ENCODE results near the gene C20orf204. TPM values are rescaled to one million over a fixed set of nuclear protein-coding genes. Genes with fewer than 3 reads are reported as not detected.
"Not testable (repeated sequence)": the region's sequence is repeated elsewhere in the genome, so short reads cannot be mapped to it uniquely, and the experiment has no call there.

C20orf204 gene
- total and polyA plus RNA-seq, 2 donors = 0.71 to 0.95 TPM

DNA sequence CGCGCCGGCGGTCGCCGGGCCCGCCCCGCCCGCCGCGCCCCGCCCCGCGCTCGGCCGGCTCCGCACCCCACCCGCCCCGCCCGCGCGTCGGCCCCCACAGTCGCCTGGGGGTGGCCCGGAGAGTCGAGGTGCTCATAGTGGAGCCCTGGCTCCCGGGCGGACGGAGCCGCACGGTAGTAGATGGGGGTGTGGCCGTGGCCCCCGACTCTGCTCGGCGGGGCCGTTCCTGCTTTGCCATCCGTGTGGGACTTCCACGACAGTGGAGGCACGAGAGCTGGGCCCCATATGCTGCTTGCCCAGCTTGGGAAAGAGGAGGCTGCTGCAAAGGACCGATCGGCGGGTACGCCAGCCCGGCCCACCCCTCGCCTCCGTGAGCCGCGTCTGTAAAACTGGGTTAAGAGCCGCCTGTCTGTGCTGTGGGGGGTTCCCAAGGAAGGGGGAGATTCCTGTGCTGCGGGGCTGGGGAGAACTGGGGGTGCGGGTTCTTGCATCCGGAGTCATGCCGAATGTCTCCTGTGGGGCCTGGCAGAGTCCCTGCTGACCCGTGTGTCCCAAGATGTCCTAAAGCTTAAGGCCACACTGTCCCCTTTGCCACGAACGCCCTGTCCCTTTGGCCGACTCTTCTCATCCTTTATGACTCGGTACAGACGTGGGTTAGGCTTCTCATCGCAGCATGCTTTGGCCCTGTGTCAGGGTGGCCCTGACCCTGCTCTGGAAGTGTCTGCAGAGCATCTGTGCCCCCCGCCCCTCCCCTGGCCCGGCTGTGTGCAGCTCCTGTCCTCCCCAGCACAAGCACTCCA is 44.2 kb downstream of the C20orf204 start, which contains the start of gene OPRL1:
Gene OPRL1, plus strand, starts transcription at position 70 of the 800 bp plus-strand sequence. CDS start 12,639 bp downstream, outside the sequence.
- 7% methylated on average over 62 of the region's 62 CpGs for WGBS
- no peak for DNase-seq (ENCODE audit: extremely low spot score)
- Histone ChIP-seq H3K4me1 (ENCODE audit: insufficient read depth) (peaks cover 2% of the 10 kb centered on the region), H3K27ac (ENCODE audit: low read depth) (no peak within 1 kb of the TSS), H3K4me3 (ENCODE audit: low read depth, low read length) (peak within 1 kb of the TSS; percentile 56), H3K36me3 (ENCODE audit: insufficient read depth) (no peaks in the 10 kb centered on the region)

DNA sequence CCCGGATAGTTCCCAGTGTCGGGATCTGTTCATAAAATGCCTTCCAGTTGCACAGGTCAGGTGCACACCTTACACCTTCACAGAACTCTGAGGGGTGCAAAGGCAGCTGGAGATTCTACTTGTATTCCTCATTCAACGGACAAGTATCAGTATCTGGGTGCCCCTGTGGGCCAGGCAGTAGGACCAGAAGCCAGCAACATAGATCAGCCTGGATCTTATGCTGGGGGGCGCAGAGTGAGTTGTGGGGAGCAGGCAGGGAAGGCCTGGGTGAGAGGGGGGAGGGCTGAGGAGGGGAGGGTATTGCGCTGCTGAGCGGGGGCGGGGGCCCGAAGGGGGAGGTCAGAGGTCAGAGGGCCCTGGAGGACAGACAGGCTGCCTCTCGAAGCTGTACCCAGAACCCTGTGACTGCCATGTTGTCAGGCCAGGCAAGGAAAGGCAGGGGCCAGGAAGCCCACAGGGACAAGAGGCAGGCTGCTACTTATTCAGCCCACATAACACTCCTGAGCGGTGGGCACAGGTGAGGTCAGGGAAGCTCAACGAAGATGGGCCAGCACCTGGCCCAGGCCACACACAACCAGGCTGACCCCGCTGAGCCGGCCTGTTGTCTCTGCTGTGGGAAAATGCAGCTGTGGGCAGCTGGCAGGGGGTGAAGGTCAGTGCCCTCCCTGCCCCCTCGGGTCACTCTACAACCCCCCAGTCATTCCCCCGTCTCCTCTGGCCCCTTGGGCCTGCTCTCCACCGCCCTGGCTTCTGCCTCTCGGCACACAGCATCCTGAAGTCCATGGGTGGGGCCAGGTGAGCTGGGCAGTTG is 45.0 kb downstream of the C20orf204 start:
- H3K4me1 ChIP-seq (ENCODE audit: insufficient read depth) = peaks cover 2% of the 10 kb centered on the region
- H3K36me3 ChIP-seq (ENCODE audit: insufficient read depth) = no peaks in the 10 kb centered on the region
- H3K27ac ChIP-seq (ENCODE audit: low read depth) = no peak overlapping the region
- DNase-seq (ENCODE audit: extremely low spot score) = no peak
- WGBS = 77% methylated on average over 17 of the region's 17 CpGs
- H3K4me3 ChIP-seq (ENCODE audit: low read depth, low read length) = no peak overlapping the region

DNA sequence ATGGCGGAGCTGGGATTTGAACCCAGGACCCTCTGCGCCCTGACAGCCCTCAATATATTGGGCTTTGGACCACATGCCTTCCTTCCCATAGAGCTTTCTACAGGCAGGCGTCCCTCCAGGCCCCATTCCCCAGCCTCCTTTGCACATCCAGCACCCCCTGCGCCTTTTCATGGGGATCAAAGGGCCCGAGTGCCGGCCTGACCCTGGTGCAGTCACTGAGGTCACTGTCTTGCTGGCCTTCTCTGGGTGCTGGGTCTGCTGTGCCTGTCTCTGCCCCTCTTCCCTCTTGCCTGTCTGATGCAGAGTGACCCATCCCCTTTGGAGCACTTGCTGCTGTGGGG is 45.6 kb downstream of the C20orf204 start:
- Histone ChIP-seq H3K4me1 (ENCODE audit: insufficient read depth) (peaks cover 2% of the 10 kb centered on the region), H3K27ac (ENCODE audit: low read depth) (no peak overlapping the region), H3K36me3 (ENCODE audit: insufficient read depth) (no peaks in the 10 kb centered on the region), H3K4me3 (ENCODE audit: low read depth, low read length) (no peak overlapping the region)
- 90% methylated on average over 6 of the region's 6 CpGs for WGBS
- no peak for DNase-seq (ENCODE audit: extremely low spot score)

DNA sequence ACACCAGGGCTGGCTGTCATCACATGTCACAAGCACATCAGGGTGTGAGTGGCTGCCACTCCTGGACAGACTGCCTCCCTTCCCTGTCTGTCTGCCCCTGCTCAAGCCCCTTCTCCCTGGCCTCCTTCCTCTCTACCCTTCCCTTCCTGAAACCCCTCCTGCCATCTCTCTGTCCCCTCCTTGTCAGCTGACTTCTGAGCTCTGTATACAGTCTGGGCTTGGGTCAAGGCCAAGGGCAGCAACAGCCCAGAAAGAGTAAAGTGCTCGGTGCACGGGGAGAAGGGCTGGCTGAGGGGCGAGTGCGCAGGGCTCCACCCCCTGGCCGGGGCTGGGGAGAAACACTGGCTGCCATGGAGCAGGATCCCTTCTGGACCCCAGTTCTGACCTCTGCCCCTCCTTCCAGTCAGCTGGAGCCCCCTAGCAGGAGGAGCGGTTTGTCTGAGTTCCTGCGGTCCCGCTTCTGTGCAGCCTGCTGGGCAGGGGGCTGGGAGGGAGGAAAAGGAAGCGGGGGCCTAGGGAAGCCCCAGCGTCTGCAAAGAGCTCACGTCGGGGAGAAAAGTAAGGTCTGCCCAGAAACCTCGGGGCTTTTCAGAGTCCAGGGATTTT is 46.2 kb downstream of the C20orf204 start:
- H3K4me3 ChIP-seq (ENCODE audit: low read depth, low read length) = no peak overlapping the region
- no peak for DNase-seq (ENCODE audit: extremely low spot score)
- no peak overlapping the region for H3K27ac ChIP-seq (ENCODE audit: low read depth)
- WGBS = 31% methylated on average over 13 of the region's 13 CpGs
- no peaks in the 10 kb centered on the region for H3K36me3 ChIP-seq (ENCODE audit: insufficient read depth)
- H3K4me1 ChIP-seq (ENCODE audit: insufficient read depth) = peaks cover 2% of the 10 kb centered on the region

DNA sequence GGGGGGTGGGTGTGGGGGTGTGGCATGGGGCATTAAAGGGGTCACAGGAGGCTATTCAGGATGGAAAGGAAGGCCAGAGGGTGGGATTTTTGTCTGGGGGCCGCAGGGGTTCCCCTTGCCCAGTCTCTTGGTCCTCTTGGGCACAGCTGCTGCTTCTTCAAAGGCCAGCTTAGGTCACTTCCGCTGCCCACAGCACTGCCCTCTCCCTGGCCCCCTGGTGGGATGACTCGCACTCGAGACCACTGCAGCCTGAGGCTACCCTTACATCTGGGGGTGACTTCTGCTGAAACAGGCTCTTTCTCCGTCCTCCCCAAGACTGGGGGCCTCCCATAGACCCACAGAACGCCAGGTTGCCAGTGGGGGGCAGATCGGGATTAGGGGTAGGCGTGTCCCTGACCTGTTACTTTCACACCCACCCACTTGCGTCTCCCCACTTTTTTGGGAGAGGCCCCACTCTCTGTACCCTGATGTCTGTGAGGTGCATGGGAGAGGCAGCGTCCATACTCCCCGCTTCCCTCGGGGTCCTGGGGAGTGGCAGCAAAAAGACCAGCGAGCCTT is 46.9 kb downstream of the C20orf204 start:
- WGBS = 24% methylated on average over 13 of the region's 13 CpGs
- Histone ChIP-seq H3K4me3 (ENCODE audit: low read depth, low read length) (no peak overlapping the region), H3K4me1 (ENCODE audit: insufficient read depth) (peaks cover 2% of the 10 kb centered on the region), H3K27ac (ENCODE audit: low read depth) (no peak overlapping the region), H3K36me3 (ENCODE audit: insufficient read depth) (no peaks in the 10 kb centered on the region)
- DNase-seq (ENCODE audit: extremely low spot score) = no peak

DNA sequence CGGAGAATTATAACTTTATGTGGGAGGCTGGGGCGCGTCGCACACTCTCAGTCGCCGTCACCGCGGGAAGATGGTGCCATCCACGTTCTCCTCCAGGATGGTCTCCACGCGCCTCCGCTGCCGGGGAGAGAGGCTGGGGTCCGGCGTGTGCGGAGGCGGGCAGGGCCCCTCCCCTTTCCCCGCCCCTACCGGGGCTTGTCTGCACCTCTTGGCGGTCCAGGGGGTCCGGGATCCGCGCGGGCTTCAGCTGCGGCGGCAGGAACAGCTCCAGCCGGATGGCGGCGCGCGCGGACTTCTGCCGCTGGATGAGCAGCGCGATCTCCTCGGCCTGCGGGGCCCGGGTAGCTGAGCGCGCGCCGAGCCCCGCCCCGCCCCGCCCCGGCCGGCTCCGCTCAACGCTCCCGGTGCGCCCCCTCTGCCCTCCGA is 47.4 kb downstream of the C20orf204 start:
- WGBS = 2% methylated on average over 52 of the region's 52 CpGs
- H3K4me3 ChIP-seq (ENCODE audit: low read depth, low read length) = peak overlapping the region; percentile 35
- DNase-seq (ENCODE audit: extremely low spot score) = no peak
- H3K4me1 ChIP-seq (ENCODE audit: insufficient read depth) = peaks cover 2% of the 10 kb centered on the region
- H3K36me3 ChIP-seq (ENCODE audit: insufficient read depth) = no peaks in the 10 kb centered on the region
- H3K27ac ChIP-seq (ENCODE audit: low read depth) = no peak overlapping the region

DNA sequence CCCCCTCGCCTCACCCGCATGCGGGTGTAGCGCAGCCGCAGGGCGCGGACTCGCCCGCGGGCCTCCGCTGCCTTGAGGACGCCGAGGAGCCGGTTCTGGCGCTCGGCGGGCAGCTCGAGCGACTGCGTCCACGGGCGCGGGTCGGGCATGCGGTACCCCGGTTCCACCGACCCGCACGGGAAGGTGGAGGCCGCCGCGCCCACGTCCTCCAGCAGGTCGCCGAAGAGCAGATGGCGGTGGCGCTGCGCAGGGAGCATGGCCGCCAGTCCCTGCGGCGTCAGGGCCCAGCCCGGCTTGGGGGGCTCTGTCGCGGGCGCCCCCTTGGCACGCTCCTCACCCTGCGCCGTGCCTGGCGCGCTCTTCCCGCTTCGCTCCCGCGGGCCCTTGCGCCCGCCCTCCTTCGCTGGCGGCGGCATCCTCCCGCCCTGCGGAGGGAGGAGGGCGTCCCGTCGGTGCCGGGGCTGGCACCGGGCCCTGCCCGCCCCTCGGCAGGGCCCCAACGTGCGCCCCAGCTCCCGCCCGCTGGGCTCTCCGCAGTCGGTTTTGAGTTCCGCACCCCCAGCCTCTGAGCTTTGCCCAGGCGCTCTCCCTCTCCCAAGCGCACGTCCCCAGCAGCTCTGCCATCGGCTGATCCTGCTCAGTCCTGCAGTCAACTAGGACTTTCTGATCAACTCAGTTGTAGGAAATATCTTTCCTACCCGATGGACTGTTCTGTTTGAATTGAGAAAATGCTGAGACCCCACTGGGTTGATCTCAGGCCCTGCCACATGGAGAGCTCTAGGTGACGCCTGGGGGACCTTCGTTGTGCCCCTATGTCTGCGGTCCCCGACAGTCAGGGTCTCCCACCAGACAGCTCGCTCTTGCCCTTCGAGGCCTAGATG is 48.1 kb downstream of the C20orf204 start, which contains the start of gene LKAAEAR1:
Gene LKAAEAR1, minus strand, starts transcription at position 595 of the 881 bp plus-strand sequence. Its CDS starts 179 bp downstream, at position 416.
- no peaks in the 10 kb centered on the region for H3K4me1 ChIP-seq (ENCODE audit: insufficient read depth)
- 2% methylated on average over 86 of the region's 86 CpGs for WGBS
- H3K27ac ChIP-seq (ENCODE audit: low read depth) = no peak within 1 kb of the TSS
- H3K36me3 ChIP-seq (ENCODE audit: insufficient read depth) = no peaks in the 10 kb centered on the region
- no peak for DNase-seq (ENCODE audit: extremely low spot score)
- H3K4me3 ChIP-seq (ENCODE audit: low read depth, low read length) = peak within 1 kb of the TSS; percentile 35

DNA sequence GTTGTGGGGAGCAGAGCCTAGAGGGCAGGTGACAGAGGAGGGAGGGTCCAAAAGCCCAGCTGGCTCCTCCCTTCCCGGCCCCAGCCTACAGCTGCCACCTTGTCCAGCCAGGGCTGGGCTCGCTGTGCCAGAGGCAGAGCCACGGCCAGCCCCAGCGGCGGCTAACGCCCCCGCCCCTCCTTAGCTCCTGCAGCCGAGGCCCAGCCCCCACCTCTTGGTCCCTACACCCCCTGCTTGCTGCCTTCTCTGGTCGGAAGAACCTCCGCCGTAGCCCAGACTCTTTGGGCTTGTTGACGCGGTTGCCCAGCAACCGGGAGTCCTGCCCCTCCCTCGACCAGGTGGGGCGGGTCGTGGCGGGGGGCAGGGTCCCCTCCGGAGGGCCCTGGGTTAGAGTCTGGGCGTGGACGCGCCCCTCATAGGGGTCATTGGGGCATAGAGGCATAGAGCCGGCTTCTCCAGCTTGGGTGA is 48.7 kb downstream of the C20orf204 start:
- H3K27ac ChIP-seq (ENCODE audit: low read depth) = no peak overlapping the region
- DNase-seq (ENCODE audit: extremely low spot score) = no peak
- no peaks in the 10 kb centered on the region for H3K36me3 ChIP-seq (ENCODE audit: insufficient read depth)
- H3K4me3 ChIP-seq (ENCODE audit: low read depth, low read length) = no peak overlapping the region
- H3K4me1 ChIP-seq (ENCODE audit: insufficient read depth) = no peaks in the 10 kb centered on the region
- 9% methylated on average over 23 of the region's 23 CpGs for WGBS

DNA sequence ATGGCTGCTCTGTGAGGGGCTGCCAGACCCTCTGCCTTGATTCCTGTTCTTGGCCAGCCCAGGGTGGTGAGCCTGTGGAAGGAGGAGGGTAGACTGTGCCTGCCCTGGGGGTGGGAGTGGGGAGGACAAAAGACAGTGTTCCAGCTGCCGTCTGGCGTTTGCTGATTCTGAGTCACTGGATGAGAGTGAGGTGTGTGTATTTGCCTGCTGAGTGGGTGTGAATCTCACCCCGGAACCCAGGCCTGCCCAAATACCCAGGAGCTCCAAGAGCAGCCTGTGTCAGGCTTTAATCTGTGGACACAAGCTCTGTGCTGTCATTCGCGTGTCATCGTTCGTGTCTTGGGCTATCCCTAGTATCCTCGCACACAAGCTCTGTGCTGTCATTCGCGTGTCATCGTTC is 50.8 kb downstream of the C20orf204 start:
- Histone ChIP-seq H3K36me3 (ENCODE audit: insufficient read depth) (no peaks in the 10 kb centered on the region), H3K4me1 (ENCODE audit: insufficient read depth) (no peaks in the 10 kb centered on the region), H3K4me3 (ENCODE audit: low read depth, low read length) (no peak overlapping the region), H3K27ac (ENCODE audit: low read depth) (no peak overlapping the region)
- WGBS = 86% methylated on average over 8 of the region's 11 CpGs
- no peak for DNase-seq (ENCODE audit: extremely low spot score)

DNA sequence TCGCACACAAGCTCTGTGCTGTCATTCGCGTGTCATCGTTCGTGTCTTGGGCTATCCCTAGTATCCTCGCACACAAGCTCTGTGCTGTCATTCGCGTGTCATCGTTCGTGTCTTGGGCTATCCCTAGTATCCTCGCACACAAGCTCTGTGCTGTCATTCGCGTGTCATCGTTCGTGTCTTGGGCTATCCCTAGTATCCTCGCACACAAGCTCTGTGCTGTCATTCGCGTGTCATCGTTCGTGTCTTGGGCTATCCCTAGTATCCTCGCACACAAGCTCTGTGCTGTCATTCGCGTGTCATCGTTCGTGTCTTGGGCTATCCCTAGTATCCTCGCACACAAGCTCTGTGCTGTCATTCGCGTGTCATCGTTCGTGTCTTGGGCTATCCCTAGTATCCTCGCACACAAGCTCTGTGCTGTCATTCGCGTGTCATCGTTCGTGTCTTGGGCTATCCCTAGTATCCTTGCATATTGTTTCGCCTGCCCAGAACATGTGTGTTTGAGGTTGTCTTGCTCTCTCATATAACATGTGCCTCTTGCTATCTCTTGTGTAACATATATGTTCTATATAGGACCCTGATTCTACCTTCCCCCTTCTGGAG is 51.3 kb downstream of the C20orf204 start:
- DNase-seq (ENCODE audit: extremely low spot score); H3K27ac ChIP-seq (ENCODE audit: low read depth); H3K36me3 ChIP-seq (ENCODE audit: insufficient read depth); H3K4me1 ChIP-seq (ENCODE audit: insufficient read depth); H3K4me3 ChIP-seq (ENCODE audit: low read depth, low read length): not testable (repeated sequence)
- 96% methylated on average over 6 of the region's 36 CpGs for WGBS

DNA sequence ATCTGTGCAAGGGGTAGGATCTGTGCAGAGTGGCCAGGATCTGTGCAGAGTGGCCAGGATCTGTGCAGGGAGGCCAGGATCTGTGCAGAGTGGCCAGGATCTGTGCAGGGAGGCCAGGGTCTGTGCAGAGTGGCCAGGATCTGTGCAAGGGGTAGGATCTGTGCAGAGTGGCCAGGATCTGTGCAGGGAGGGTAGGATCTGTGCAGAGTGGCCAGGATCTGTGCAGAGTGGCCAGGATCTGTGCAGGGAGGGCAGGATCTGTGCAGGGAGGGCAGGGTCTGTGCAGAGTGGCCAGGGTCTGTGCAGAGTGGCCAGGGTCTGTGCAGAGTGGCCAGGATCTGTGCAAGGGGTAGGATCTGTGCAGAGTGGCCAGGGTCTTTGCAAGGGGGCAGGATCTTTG is 52.6 kb downstream of the C20orf204 start:
- H3K4me3 ChIP-seq (ENCODE audit: low read depth, low read length); H3K27ac ChIP-seq (ENCODE audit: low read depth); H3K4me1 ChIP-seq (ENCODE audit: insufficient read depth); DNase-seq (ENCODE audit: extremely low spot score); H3K36me3 ChIP-seq (ENCODE audit: insufficient read depth): not testable (repeated sequence)
